Measurements from ENCODE around the gene DNHD1. TPM values are rescaled to one million over a fixed set of nuclear protein-coding genes. Genes with fewer than 3 reads are reported as not detected.

DNHD1 gene
- total and polyA plus RNA-seq, 2 experiments from 2014 or later = 3.6 to 9.6 TPM

- TF ChIP-seq ZNF462 (CRISPR knock-in tag; IDR thresholded peaks at IDR 0.05) = no peak
These were observed 56.6 kb downstream of the DNHD1 start (continued) for GRCh38 chr11:6553634-6554033.

GRCh38 chr11:6554828-6555706, 58.0 kb downstream of the DNHD1 start:
- H3K27ac Mint-ChIP-seq = no peak overlapping the region
- no peak for ATAC-seq
- no peak overlapping the region for H3K4me3 ChIP-seq

More at GRCh38 chr11:6554828-6555706, 58.0 kb downstream of the DNHD1 start:
- H3K79me2 ChIP-seq (replicated peaks; ENCODE audit: insufficient read depth) = no peaks in the 10 kb centered on the region
- TF ChIP-seq EZH2phosphoT487 (IDR thresholded peaks at IDR 0.05; ENCODE audit: unreplicated experiment) = no peak
- DNase-seq (ENCODE audit: low spot score) = no peak
- no peak overlapping the region for H3K27ac ChIP-seq (ENCODE audit: low read depth)
- H3K4me1 ChIP-seq (ENCODE audit: insufficient read depth) = no peaks in the 10 kb centered on the region
- no peaks in the 10 kb centered on the region for H3K4me1 Mint-ChIP-seq
- H3K4me3 Mint-ChIP-seq = no peak overlapping the region
- no peak overlapping the region for H2AFZ ChIP-seq
- no peaks in the 10 kb centered on the region for H3K9me2 ChIP-seq (ENCODE audit: insufficient read depth)
- H3K36me3 ChIP-seq (ENCODE audit: insufficient read depth) = no peaks in the 10 kb centered on the region
- H3K36me3 Mint-ChIP-seq (ENCODE audit: low read depth) = no peaks in the 10 kb centered on the region
- peaks cover 5% of the 10 kb centered on the region for H3K27me3 Mint-ChIP-seq (ENCODE audit: insufficient read depth, low read depth, poor library complexity)
- H4K20me1 ChIP-seq (replicated peaks; ENCODE audit: insufficient read depth) = no peaks in the 10 kb centered on the region
- H3K4me2 ChIP-seq = no peak overlapping the region
- no peaks in the 10 kb centered on the region for H3F3A ChIP-seq (replicated peaks; ENCODE audit: low read depth)
- no peaks in the 10 kb centered on the region for H3K27me3 ChIP-seq (ENCODE audit: insufficient read depth)
- H3K9me3 Mint-ChIP-seq = no peaks in the 10 kb centered on the region
